CD4-positive, CD25-positive, alpha-beta regulatory T cell (primary cell): Measurements from ENCODE around the gene GRIK4. TPM values are rescaled to one million over a fixed set of nuclear protein-coding genes. Genes with fewer than 3 reads are reported as not detected.

Source experiments
- ATAC-seq, 2 donors: fragments of 150-1000 bp; cut with Tn5 transposase; one replicate each; pipeline ENCODE4 v1.10.0; 2021; ENCODE audit warnings: low read depth in 2 of 2, moderate number of reproducible peaks in 2 of 2, moderate library complexity in 1 of 2
- DNase-seq, 3 donors: peaks; one replicate each; pipeline versions ENCODE4 v3.0.0 to v3.0.0-alpha.2; 2012 to 2022; ENCODE audit warnings: mixed read lengths in 1 of 3
- H3K27ac ChIP-seq: one replicate; pipeline ENCODE4 v1.7.0; 2013; ENCODE audit warnings: mild to moderate bottlenecking, low read length; ENCODE audit not compliant: insufficient read depth, poor library complexity, severe bottlenecking
- H3K27me3 ChIP-seq: one replicate; pipeline ENCODE4 v1.7.0; 2013; ENCODE audit warnings: low read length; ENCODE audit not compliant: control insufficient read depth, insufficient read depth
- H3K36me3 ChIP-seq: one replicate; pipeline ENCODE4 v1.7.0; 2013; ENCODE audit warnings: mild to moderate bottlenecking, low read length, moderate library complexity; ENCODE audit not compliant: control insufficient read depth, insufficient read depth
- H3K4me1 ChIP-seq: 2 replicates; pipeline ENCODE4 v1.7.0; 2013; ENCODE audit warnings: mild to moderate bottlenecking, low read length; ENCODE audit not compliant: insufficient read depth, control insufficient read depth, poor library complexity, severe bottlenecking
- H3K4me3 ChIP-seq: one replicate; pipeline ENCODE4 v1.7.0; 2013; ENCODE audit warnings: low read depth, mild to moderate bottlenecking, low read length, moderate library complexity
- H3K9me3 ChIP-seq, 2 experiments: 1 replicate in 1 of 2; 2 replicates in 1 of 2; pipeline ENCODE4 v1.7.0; 2013; ENCODE audit warnings: low read length in 2 of 2, mild to moderate bottlenecking in 1 of 2, moderate library complexity in 1 of 2; ENCODE audit not compliant: control insufficient read depth in 2 of 2
- H3K27ac Mint-ChIP-seq, 3 donors: one replicate each; pipeline ENCODE4 v1.8.0; 2020 to 2022; ENCODE audit warnings: mild to moderate bottlenecking in 3 of 3, mixed read lengths in 3 of 3, moderate library complexity in 2 of 3
- H3K27me3 Mint-ChIP-seq: one replicate; pipeline ENCODE4 v1.8.0; 2022; ENCODE audit warnings: mild to moderate bottlenecking, mixed read lengths
- H3K36me3 Mint-ChIP-seq: one replicate; pipeline ENCODE4 v1.8.0; 2020; ENCODE audit warnings: mixed read lengths
- H3K4me1 Mint-ChIP-seq, 4 donors: one replicate each; pipeline ENCODE4 v1.8.0; 2020 to 2022; ENCODE audit warnings: mixed read lengths in 4 of 4, mild to moderate bottlenecking in 1 of 4
- H3K4me3 Mint-ChIP-seq, 4 donors: one replicate each; pipeline ENCODE4 v1.8.0; 2020 to 2022; ENCODE audit warnings: mild to moderate bottlenecking in 4 of 4, mixed read lengths in 4 of 4, moderate library complexity in 3 of 4
- H3K9me3 Mint-ChIP-seq, 7 donors: one replicate each; pipeline ENCODE4 v1.8.0; 2020 to 2022; ENCODE audit warnings: mixed read lengths in 7 of 7, mild to moderate bottlenecking in 3 of 7, moderate library complexity in 2 of 7
- polyA plus RNA-seq, 4 donors: library from polyadenylated mRNA; unstranded; fragments of 300-500 nt; fragmentation: Illumina TruSeq; gene quantifications; one replicate each; pipeline ENCODE4 v1.2.3, GENCODE V29; 2021
- total RNA-seq: library from RNA; stranded (reverse); gene quantifications from one replicate; pipeline ENCODE4 v1.2.3, GENCODE V29; 2022

Gene GRIK4
- total and polyA plus RNA-seq, 5 donors from 2014 or later = not detected

DNA sequence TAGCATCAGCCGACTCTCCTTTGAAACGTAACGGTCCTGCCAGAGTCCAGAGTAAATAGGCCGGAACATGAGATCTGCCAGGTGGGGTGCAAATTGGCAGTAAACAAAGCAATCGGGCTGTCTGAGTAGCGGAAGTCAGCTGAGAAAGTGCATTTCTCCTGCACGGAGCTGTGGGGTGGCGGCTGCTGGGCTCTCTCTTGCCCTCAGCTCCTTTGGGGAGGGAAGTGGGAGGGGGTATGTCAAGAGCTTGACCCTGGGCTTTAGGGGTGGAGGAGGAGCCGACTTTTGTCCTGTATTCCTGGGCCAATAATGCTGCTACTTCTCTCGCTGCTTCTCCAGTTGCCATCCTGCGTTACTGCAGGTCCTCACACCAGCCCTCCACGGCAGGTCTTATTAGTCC lies 11.6 kb downstream of the GRIK4 start:
- Mint-ChIP-seq H3K4me3 (no peak overlapping the region), H3K36me3 (no peaks in the 10 kb centered on the region), H3K27me3 (peaks cover 19% of the 10 kb centered on the region), H3K27ac (no peak overlapping the region), H3K9me3 (no peaks in the 10 kb centered on the region), H3K4me1 (no peaks in the 10 kb centered on the region)
- Histone ChIP-seq H3K4me3 (no peak overlapping the region), H3K27ac (no peak overlapping the region), H3K9me3 (no peaks in the 10 kb centered on the region), H3K4me1 (no peaks in the 10 kb centered on the region), H3K27me3 (no peaks in the 10 kb centered on the region), H3K36me3 (no peaks in the 10 kb centered on the region)
- no peak for DNase-seq
- no peak for ATAC-seq

DNA sequence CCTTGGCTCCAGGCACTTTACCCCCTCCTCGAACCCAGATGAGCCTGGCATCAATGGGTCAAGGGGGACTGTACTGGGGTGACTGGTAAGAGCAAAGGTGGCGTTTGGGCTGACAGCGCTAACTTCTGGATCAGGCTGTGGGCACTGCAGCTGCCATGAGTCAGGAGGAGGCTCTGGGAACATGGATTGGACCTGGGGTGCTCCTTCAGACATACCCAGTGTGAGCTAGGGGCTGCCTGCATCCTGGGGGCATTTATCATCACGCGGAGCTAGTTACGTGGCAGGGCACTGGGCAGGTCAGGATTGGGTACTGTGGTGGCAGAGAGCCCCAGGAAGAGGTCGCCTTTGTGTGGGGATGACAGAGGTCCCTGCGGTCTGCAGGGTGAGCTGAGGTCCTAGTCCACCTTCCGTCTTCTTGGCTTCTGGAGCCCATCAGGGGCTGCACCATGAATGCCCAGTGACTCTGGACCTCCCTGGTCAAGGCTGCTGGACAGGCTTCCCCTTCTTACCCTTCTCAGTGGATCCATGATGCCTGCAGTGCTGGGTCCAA lies 13.1 kb downstream of the GRIK4 start:
- no peak overlapping the region for H3K4me3 Mint-ChIP-seq
- Histone ChIP-seq H3K36me3 (no peaks in the 10 kb centered on the region), H3K27me3 (no peaks in the 10 kb centered on the region), H3K4me1 (no peaks in the 10 kb centered on the region), H3K27ac (no peak overlapping the region), H3K4me3 (no peak overlapping the region), H3K9me3 (no peaks in the 10 kb centered on the region)
- ATAC-seq (no peak), DNase-seq (no peak)
- peaks cover 18% of the 10 kb centered on the region for H3K27me3 Mint-ChIP-seq
- H3K27ac Mint-ChIP-seq = no peak overlapping the region
- H3K36me3 Mint-ChIP-seq = no peaks in the 10 kb centered on the region
- peaks cover 0 to 6% (median 0%) of the 10 kb centered on the region in 7 donors for H3K9me3 Mint-ChIP-seq
- H3K4me1 Mint-ChIP-seq = no peaks in the 10 kb centered on the region

DNA sequence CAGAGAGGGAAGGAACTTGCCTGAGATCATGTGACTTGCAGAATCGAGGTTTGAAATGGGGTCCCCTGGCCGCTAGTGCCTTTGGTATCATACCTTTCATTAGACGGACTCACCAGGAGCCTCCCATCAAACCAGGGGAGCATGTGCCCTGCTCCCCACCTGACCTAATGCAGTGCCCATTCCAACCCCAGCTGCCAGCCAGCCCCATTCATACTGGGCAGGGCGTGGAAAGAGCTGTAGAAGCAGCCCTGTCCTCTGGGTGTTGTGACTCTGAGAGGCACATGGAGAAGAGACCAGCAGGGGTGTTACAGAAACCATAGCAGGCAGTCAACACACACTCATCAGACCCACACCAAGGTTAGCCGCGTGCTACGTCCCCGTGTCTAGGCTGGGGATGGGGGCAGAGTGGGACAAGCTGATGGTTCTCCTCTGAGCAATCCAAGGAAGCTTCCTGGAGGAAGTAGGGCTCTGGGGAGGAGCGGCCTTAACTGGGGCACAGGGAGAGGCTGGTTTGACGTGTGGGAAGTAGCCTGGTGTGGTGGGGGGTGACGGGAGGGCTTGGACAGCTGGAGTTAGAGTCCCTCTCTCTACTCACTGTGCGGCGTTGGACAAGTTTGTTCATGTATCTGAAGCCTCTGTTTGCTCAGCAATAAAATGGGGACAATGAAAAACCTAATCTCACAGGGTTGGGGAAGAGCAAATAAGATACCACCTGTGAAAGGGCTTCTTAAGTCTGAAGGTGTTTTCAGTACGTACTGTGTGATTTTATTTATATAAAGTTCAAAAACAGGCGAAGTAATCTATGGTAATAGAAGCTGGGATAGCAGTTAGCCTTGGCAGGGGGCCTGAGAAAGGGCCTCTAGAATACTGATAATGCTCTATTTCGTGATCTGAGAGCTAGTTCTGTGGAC lies 14.0 kb downstream of the GRIK4 start:
- DNase-seq (no peak), ATAC-seq (no peak)
- H3K4me1 Mint-ChIP-seq = no peaks in the 10 kb centered on the region
- H3K27me3 Mint-ChIP-seq = peaks cover 18% of the 10 kb centered on the region
- Histone ChIP-seq H3K4me1 (no peaks in the 10 kb centered on the region), H3K9me3 (no peaks in the 10 kb centered on the region), H3K36me3 (no peaks in the 10 kb centered on the region), H3K27me3 (no peaks in the 10 kb centered on the region), H3K4me3 (no peak overlapping the region), H3K27ac (no peak overlapping the region)
- H3K9me3 Mint-ChIP-seq = peaks cover 0 to 6% (median 0%) of the 10 kb centered on the region in 7 donors
- H3K27ac Mint-ChIP-seq = peak overlapping the region in 1 of 3 donors; percentile 17
- H3K4me3 Mint-ChIP-seq = no peak overlapping the region
- H3K36me3 Mint-ChIP-seq = no peaks in the 10 kb centered on the region

DNA sequence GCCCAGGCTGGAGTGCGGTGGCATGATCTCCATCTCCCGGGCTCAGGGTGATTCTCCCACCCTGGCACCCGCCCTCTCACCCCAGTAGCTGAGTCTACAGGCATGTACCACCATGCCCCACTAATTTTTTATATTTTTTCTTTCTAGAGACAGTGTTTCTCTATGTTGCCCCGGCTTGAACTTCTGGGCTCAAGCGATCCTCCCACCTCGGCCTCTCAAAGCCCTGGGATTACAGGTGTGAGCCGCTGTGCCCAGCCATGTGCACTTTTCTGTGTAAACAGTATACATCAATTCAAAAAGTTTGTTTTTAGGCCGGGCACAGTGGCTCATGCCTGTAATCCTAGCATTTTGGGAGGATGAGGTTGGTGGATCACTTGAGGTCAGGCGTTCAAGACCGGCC lies 14.7 kb downstream of the GRIK4 start:
- H3K27me3 ChIP-seq = no peaks in the 10 kb centered on the region

DNA sequence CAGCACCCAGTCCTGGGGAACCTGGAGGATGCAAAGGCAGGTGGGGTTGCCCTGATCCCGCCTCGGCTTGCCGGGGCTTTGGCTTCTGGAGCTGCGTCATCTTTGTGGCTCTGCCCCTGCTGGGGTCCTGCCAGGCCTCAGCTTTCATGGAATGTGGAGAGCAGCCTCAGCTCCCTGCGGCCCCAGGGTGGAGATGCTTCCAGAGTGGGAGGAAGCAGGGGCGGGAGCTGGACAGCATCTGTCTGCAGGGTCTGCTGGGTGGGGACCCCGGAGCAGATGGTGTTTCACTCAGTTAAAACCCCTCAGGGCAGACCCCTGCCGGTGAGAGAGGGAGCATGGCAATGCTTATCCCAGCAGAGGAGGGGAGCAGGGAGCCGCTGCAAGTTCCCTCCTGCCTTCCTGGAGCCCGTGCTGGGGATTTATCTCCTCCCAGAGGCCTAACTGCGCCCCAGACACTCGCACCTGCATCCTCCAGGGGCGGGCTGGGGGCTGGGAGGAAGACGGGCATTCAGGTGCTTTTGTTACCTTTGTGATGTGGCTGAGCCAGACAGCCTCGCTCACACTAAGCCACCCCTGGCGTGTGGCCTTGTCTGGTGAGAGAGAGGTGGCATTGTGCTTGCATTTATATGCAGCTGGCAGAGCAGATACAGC lies 15.7 kb downstream of the GRIK4 start:
- DNase-seq = no peak
- ATAC-seq = no peak
- Mint-ChIP-seq H3K36me3 (no peaks in the 10 kb centered on the region), H3K4me3 (no peak overlapping the region), H3K9me3 (peaks cover 0 to 6% (median 0%) of the 10 kb centered on the region in 7 donors), H3K4me1 (no peaks in the 10 kb centered on the region), H3K27me3 (peaks cover 18% of the 10 kb centered on the region), H3K27ac (no peak overlapping the region)
- H3K4me1 ChIP-seq = no peaks in the 10 kb centered on the region
- H3K9me3 ChIP-seq = no peaks in the 10 kb centered on the region
- H3K4me3 ChIP-seq = no peak overlapping the region
- H3K36me3 ChIP-seq = no peaks in the 10 kb centered on the region
- H3K27me3 ChIP-seq = no peaks in the 10 kb centered on the region
- no peak overlapping the region for H3K27ac ChIP-seq

More for the DNA sequence above, 14.7 kb downstream of the GRIK4 start:
- H3K4me1 Mint-ChIP-seq = no peaks in the 10 kb centered on the region
- Histone ChIP-seq H3K27ac (no peak overlapping the region), H3K9me3 (no peaks in the 10 kb centered on the region), H3K4me1 (no peaks in the 10 kb centered on the region), H3K4me3 (no peak overlapping the region), H3K36me3 (no peaks in the 10 kb centered on the region)
- no peaks in the 10 kb centered on the region for H3K36me3 Mint-ChIP-seq
- peaks cover 18% of the 10 kb centered on the region for H3K27me3 Mint-ChIP-seq
- DNase-seq = no peak
- peaks cover 0 to 6% (median 0%) of the 10 kb centered on the region in 7 donors for H3K9me3 Mint-ChIP-seq
- peak overlapping the region in 1 of 3 donors; percentile 79 for H3K27ac Mint-ChIP-seq
- no peak overlapping the region for H3K4me3 Mint-ChIP-seq
- no peak for ATAC-seq

DNA sequence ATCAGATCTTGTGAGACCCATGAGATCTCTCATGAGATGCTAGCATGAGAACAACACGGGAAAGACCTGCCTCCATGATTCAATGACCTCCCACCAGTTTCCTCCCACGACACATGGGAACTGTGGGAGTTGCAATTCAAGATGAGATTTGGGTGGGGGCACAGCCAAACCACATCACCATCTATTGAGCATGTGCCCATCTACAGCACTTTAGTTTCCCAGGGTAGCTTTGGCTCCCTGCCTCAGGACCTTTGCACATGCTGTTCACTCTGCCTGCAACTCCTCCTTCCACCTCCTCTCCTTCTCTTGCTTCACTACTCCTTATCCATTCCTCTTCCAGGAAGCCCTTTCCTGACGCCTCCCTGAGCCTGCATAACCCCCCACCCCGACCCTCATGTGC lies 17.2 kb downstream of the GRIK4 start:
- Histone ChIP-seq H3K27me3 (no peaks in the 10 kb centered on the region), H3K4me3 (no peak overlapping the region), H3K4me1 (no peaks in the 10 kb centered on the region), H3K9me3 (no peaks in the 10 kb centered on the region), H3K27ac (no peak overlapping the region), H3K36me3 (no peaks in the 10 kb centered on the region)
- Mint-ChIP-seq H3K4me1 (no peaks in the 10 kb centered on the region), H3K4me3 (no peak overlapping the region), H3K9me3 (peaks cover 0 to 6% (median 0%) of the 10 kb centered on the region in 7 donors), H3K36me3 (no peaks in the 10 kb centered on the region), H3K27me3 (peaks cover 8% of the 10 kb centered on the region), H3K27ac (no peak overlapping the region)
- no peak for ATAC-seq
- DNase-seq = no peak

DNA sequence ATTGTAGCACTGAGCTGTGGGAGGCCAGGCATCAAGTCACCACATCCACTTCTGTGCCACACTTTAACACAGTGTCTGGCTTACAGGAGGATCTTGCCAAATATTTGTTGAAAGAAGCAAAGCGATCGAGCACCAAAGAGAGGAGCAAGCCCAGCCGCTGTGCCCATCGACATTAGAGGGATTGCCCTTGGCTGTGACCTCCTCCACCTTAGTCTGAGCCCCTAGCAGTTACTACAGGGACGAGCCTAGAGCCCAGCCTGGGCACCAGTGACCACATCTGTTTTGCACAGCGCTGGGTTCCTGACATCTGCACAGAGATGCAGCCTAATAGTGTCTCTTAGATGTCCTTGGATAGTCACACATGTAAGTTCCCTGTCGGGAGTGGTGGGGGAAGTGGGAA lies 17.7 kb downstream of the GRIK4 start:
- no peaks in the 10 kb centered on the region for H3K9me3 ChIP-seq

More for the DNA sequence above, 17.7 kb downstream of the GRIK4 start:
- ATAC-seq = no peak
- no peaks in the 10 kb centered on the region for H3K36me3 Mint-ChIP-seq
- Histone ChIP-seq H3K27me3 (no peaks in the 10 kb centered on the region), H3K27ac (no peak overlapping the region), H3K4me3 (no peak overlapping the region), H3K36me3 (no peaks in the 10 kb centered on the region), H3K4me1 (no peaks in the 10 kb centered on the region)
- no peaks in the 10 kb centered on the region for H3K4me1 Mint-ChIP-seq
- H3K4me3 Mint-ChIP-seq = no peak overlapping the region
- no peak for DNase-seq
- H3K27ac Mint-ChIP-seq = no peak overlapping the region
- peaks cover 8% of the 10 kb centered on the region for H3K27me3 Mint-ChIP-seq
- H3K9me3 Mint-ChIP-seq = peaks cover 0 to 6% (median 0%) of the 10 kb centered on the region in 7 donors
